ENCODE data around the gene RNF213.

The RNF213 gene

GRCh38 chr17:80358131-80358530 is 97.5 kb downstream of the RNF213 start:
- no peaks in the 10 kb centered on the region for H3K9me3 ChIP-seq (ENCODE audit: control insufficient read depth, insufficient read depth, low read depth, low read length)
- no peak overlapping the region for H3K27ac ChIP-seq (ENCODE audit: extremely low read depth, low read depth, low read length)
- H3K36me3 ChIP-seq (ENCODE audit: control insufficient read depth in 2 of 2, insufficient read depth in 1 of 2, low read length in 2 of 2) = peaks cover 27 to 88% of the 10 kb centered on the region in 2 experiments
- ChIA-PET POLR2A (no interaction called here), CTCF (no interaction called here)
- H3K4me3 ChIP-seq (ENCODE audit: low read depth, low read length) = no peak overlapping the region
- no peak for TF ChIP-seq ZNF518A (tag by site-specific recombination; conservative IDR thresholded peaks at IDR 0.05; ENCODE audit: low read depth)
- no peak for TF ChIP-seq ZNF239 (tag by site-specific recombination; IDR thresholded peaks at IDR 0.05)
- TF ChIP-seq ZNF555 (tag by site-specific recombination; conservative IDR thresholded peaks at IDR 0.05) = no peak
- TF ChIP-seq PRDM6 (tag by site-specific recombination; IDR thresholded peaks at IDR 0.05) = no peak
- no peak for TF ChIP-seq ZNF548 (tag by site-specific recombination; IDR thresholded peaks at IDR 0.05)
- no peak for TF ChIP-seq ZNF16 (tag by site-specific recombination; IDR thresholded peaks at IDR 0.05; ENCODE audit: low read depth)
- no peak for TF ChIP-seq ZIC2 (tag by site-specific recombination; IDR thresholded peaks at IDR 0.05)
- no peak for TF ChIP-seq PATZ1 (tag by site-specific recombination; IDR thresholded peaks at IDR 0.05)
- no peak for TF ChIP-seq ZNF629 (tag by site-specific recombination; IDR thresholded peaks at IDR 0.05)
- no peak for TF ChIP-seq ZSCAN4 (tag by site-specific recombination; IDR thresholded peaks at IDR 0.05)
- no peak for TF ChIP-seq KLF17 (tag by site-specific recombination; IDR thresholded peaks at IDR 0.05)
- no peak for TF ChIP-seq ZNF639 (tag by site-specific recombination; IDR thresholded peaks at IDR 0.05)
- no peak for TF ChIP-seq ZNF37A (tag by site-specific recombination; IDR thresholded peaks at IDR 0.05)
- TF ChIP-seq ZNF747 (tag by site-specific recombination; IDR thresholded peaks at IDR 0.05) = no peak
- TF ChIP-seq ZNF488 (tag by site-specific recombination; IDR thresholded peaks at IDR 0.05) = no peak
- TF ChIP-seq ZNF473 (tag by site-specific recombination; IDR thresholded peaks at IDR 0.05) = no peak
- TF ChIP-seq ZFP37 (tag by site-specific recombination; IDR thresholded peaks at IDR 0.05) = no peak
- no peak for TF ChIP-seq ZNF621 (tag by site-specific recombination; IDR thresholded peaks at IDR 0.05)
- no peaks in the 10 kb centered on the region for H3K4me1 ChIP-seq (ENCODE audit: control insufficient read depth, insufficient read depth, low read length)

All from HEK293 (cell line).